Uterus (tissue), 4 donors: ENCODE data around the gene PNRC2. TPM values are rescaled to one million over a fixed set of nuclear protein-coding genes. Genes with fewer than 3 reads are reported as not detected.

Experiments
- DNase-seq, 2 donors: peaks; one replicate each; pipeline ENCODE4 v3.0.0-alpha.2; 2019 to 2020
- H3K27ac ChIP-seq, 2 donors: fragments of 200-600 bp; sonication (generic); 1 replicate in 1 of 2; 2 replicates in 1 of 2; pipeline ENCODE4 v1.5.1; 2016 to 2018
- H3K27me3 ChIP-seq, 2 donors: fragments of 200-600 bp; sonication (generic); one replicate each; pipeline ENCODE4 v1.5.1; 2018 to 2019; ENCODE audit warnings: control low read depth in 1 of 2
- H3K36me3 ChIP-seq, 2 donors: fragments of 200-600 bp; sonication (generic); one replicate each; pipeline ENCODE4 v1.5.1; 2019; ENCODE audit warnings: control low read depth in 1 of 2
- H3K4me1 ChIP-seq, 2 donors: fragments of 200-600 bp; sonication (generic); one replicate each; pipeline ENCODE4 v1.5.1; 2018 to 2019; ENCODE audit warnings: control low read depth in 1 of 2
- H3K4me3 ChIP-seq, 2 donors: fragments of 200-600 bp; sonication (generic); 1 replicate in 1 of 2; 2 replicates in 1 of 2; pipeline ENCODE4 v1.5.1; 2018 to 2019; ENCODE audit warnings: mild to moderate bottlenecking in 1 of 2
- H3K9me3 ChIP-seq, 2 donors: fragments of 200-600 bp; sonication (generic); one replicate each; pipeline ENCODE4 v1.5.1; 2019; ENCODE audit warnings: control low read depth in 1 of 2
- POLR2A ChIP-seq, 2 donors: fragments of 450-650 bp; IDR thresholded peaks; one replicate each; pipeline ENCODE4 v1.6.1; 2016; ENCODE audit warnings: antibody characterized with exemption in 2 of 2, mild to moderate bottlenecking in 1 of 2, moderate library complexity in 1 of 2
- intact Hi-C: fragments of 100-400 bp; cut with DNase I; formaldehyde crosslinking; loops from one replicate; pipeline ENCODE4 v1.15.1; 2023; ENCODE audit warnings: low total_unique reads
- total RNA-seq, 4 donors: library from RNA; depleted of rRNA in 3 of 4; stranded (reverse); fragments of >200 nt in 3 of 4; gene quantifications; one replicate each; pipeline versions ENCODE4 v1.1.0 to v1.2.4, GENCODE V29; 2014 to 2023
- TF ChIP-seq, protein P1 (sequence below), 4 experiments: fragments of 200-600 bp in 2 of 4; fragments of 450-650 bp in 2 of 4; sonication (generic) in 2 of 4; IDR thresholded peaks; one replicate each; pipeline ENCODE4 v1.5.1; 2016 to 2019; ENCODE audit warnings: antibody characterized with exemption in 4 of 4, mild to moderate bottlenecking in 2 of 4, moderate library complexity in 1 of 4
- donor health status: DM: yes; HTN: yes; CAD: no.

Gene PNRC2
- total RNA-seq, 4 donors from 2014 or later, result 44.8 to 187 (median 122) TPM

DNA sequence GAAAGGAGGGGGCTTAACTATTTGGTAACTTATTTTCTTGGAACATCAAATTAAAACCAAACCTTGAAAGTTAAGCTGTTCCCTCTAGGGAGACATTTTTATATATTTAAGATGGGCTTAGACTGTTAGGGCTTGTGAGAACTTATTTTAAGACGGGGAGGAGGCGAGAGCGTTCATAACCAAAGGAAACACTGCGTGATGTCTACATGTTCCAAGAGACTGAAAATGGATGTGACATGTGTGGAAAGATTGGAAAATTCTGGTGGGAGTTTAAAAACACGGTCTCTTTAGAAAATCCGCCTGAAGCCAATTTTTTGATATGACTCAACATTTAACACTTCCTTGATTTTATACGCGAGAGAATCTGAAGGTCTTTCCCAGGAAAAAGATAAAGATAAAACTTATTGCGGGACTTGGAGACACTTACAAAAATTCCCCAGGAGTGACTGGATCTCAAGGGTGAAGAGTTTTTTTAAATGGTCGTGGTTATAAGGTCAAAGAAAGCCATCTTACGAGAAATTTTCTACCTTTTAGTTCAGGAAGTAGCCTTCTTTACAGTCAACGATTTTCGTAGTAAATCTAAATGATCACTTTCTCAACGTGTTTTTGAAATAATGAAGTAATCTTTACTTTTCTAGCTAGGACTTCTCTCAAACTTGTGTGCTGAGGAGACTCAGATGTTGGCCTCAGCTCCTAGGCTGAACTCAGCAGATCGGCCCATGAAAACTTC is 828 bp downstream of the PNRC2 start:
- H3K4me3 ChIP-seq, result peak overlapping the region; percentile 83 to 88
- intact Hi-C loops, result no loop called here
- peaks cover 0 to 7% of the 10 kb centered on the region in 2 donors for H3K4me1 ChIP-seq
- H3K36me3 ChIP-seq, result no peaks in the 10 kb centered on the region
- no peak for DNase-seq
- no peaks in the 10 kb centered on the region for H3K9me3 ChIP-seq
- H3K27ac ChIP-seq, result peak overlapping the region; percentile 98 to 99
- TF ChIP-seq POLR2A (IDR thresholded peaks at IDR 0.05), result no peak
- TF ChIP-seq, protein P1, sequence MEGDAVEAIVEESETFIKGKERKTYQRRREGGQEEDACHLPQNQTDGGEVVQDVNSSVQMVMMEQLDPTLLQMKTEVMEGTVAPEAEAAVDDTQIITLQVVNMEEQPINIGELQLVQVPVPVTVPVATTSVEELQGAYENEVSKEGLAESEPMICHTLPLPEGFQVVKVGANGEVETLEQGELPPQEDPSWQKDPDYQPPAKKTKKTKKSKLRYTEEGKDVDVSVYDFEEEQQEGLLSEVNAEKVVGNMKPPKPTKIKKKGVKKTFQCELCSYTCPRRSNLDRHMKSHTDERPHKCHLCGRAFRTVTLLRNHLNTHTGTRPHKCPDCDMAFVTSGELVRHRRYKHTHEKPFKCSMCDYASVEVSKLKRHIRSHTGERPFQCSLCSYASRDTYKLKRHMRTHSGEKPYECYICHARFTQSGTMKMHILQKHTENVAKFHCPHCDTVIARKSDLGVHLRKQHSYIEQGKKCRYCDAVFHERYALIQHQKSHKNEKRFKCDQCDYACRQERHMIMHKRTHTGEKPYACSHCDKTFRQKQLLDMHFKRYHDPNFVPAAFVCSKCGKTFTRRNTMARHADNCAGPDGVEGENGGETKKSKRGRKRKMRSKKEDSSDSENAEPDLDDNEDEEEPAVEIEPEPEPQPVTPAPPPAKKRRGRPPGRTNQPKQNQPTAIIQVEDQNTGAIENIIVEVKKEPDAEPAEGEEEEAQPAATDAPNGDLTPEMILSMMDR (IDR thresholded peaks at IDR 0.05), result no peak
- no peaks in the 10 kb centered on the region for H3K27me3 ChIP-seq

DNA sequence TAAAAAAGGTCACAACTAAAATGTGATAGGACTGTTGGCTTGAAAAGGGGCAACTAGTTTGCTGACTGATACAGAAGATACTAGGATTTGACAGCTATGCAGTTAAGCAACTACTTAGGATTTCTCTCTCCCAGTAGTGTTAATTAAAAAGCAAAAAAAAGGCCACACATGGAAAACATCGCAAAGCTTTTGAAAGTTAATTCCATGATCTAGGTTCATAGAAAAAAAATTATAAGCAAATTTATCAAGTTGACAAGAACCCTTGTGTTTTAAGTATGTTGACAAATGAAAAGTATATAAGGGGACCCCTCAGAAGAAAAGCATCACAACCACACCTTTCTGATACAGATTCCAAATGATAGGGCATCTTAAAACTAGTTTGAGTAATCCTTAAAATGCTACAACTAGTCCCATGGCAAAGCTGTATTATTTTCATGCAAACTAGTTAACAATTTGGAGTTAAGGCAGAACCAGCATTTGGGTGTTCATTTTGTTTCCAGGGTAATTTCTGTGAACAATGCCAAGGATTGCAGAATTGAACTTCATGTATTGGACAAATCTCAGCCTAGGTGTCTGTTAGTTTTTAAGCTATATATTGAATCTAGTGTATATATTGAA is 4.1 kb downstream of the PNRC2 start:
- Histone ChIP-seq H3K4me3 (no peak overlapping the region), H3K36me3 (no peaks in the 10 kb centered on the region), H3K4me1 (no peaks in the 10 kb centered on the region), H3K27me3 (no peaks in the 10 kb centered on the region), H3K9me3 (no peaks in the 10 kb centered on the region), H3K27ac (peak overlapping the region; percentile 34 to 42)
- TF ChIP-seq POLR2A (IDR thresholded peaks at IDR 0.05), result no peak
- TF ChIP-seq, protein P1 (IDR thresholded peaks at IDR 0.05), result no peak
- intact Hi-C loops, result no loop called here
- DNase-seq, result no peak

DNA sequence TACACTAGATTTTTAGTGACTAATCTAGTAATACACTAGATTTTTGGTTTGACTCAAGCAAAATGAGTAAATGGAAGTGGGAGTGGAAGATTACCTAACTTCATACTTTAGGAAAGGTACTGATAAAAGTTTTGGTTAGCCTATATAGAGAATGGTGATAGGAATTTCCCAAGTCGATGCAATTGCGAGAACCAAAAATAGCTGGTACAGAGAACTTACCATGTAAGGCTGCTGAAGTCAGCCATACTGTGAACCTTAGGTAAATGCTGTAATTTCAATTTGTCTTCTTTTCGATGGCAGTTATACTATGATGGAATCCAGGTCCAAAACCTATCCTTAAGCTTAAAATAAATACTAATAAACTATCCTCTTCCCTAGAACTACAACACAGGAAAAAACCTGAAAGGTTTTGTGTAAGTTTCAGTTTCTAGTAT is 4.6 kb downstream of the PNRC2 start:
- no peak for DNase-seq
- no peaks in the 10 kb centered on the region for H3K27me3 ChIP-seq
- TF ChIP-seq, protein P1 (IDR thresholded peaks at IDR 0.05), result no peak
- no peak for TF ChIP-seq POLR2A (IDR thresholded peaks at IDR 0.05)
- peak overlapping the region; percentile 34 to 42 for H3K27ac ChIP-seq
- no peaks in the 10 kb centered on the region for H3K36me3 ChIP-seq
- H3K4me1 ChIP-seq, result no peaks in the 10 kb centered on the region
- intact Hi-C loops, result no loop called here
- H3K9me3 ChIP-seq, result no peaks in the 10 kb centered on the region
- H3K4me3 ChIP-seq, result no peak overlapping the region

DNA sequence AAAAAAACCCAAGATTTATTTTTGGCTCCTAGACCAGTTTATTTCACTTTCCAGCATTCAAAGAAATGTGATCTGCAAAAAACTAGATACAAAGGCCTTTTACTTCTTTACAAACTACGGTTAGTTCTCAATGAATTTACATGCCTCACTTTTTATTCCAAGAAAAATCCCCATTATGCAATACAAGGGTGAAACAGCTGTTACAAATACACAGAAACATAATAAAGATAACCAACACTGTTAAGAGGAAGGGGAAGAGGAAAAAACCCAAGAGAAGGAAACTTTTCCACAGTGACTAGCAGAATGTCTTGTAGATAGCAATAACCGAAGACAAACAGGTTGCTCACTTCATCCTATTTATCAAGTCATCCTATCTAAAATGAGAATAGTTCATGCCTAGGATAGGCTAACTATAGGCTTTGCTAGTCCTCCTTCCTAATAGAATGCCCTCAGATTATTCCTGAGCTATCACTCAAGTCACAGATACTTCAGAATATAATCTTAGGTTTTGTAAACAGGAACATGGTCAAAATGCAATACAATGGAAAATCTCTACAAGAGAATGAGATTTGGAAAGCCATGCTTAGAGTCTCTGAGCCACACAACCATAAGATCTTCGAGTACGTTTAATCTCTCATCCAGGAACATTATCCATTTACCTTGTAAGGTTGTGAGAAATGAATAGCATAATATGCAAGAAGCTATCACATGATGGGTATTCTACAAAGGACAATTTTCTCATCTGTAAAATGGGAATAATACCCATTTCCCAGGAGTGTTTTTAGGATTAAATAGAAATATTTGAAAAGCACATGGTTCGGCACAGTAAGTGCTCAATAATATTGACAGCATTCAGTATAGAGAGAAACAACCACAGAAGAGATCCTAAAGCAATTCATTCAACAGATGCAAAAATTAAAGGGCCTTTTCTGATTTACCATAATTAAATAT is 5.4 kb downstream of the PNRC2 start:
- Histone ChIP-seq H3K9me3 (no peaks in the 10 kb centered on the region), H3K4me3 (no peak overlapping the region), H3K27me3 (no peaks in the 10 kb centered on the region), H3K4me1 (no peaks in the 10 kb centered on the region), H3K36me3 (no peaks in the 10 kb centered on the region), H3K27ac (peak overlapping the region; percentile 34 to 42)
- intact Hi-C loops, result no loop called here
- no peak for TF ChIP-seq POLR2A (IDR thresholded peaks at IDR 0.05)
- TF ChIP-seq, protein P1 (IDR thresholded peaks at IDR 0.05), result no peak
- no peak for DNase-seq
